Astrocyte (in vitro differentiated cells and primary cell): Measurements from ENCODE around the gene LY6G5B.

ENCODE experiments used
- CTCF ChIP-seq: IDR thresholded peaks from 2 replicates; pipeline ENCODE4 v1.5.1; 2011; ENCODE audit warnings: low read depth, mild to moderate bottlenecking, inconsistent platforms, low read length, moderate library complexity; ENCODE audit not compliant: insufficient read depth
- EZH2 ChIP-seq: IDR thresholded peaks from 2 replicates; pipeline ENCODE4 v1.6.1; 2012; ENCODE audit warnings: mild to moderate bottlenecking, low read length, inconsistent platforms; ENCODE audit not compliant: insufficient read depth

- no peak for TF ChIP-seq CTCF
- no peak for TF ChIP-seq EZH2
These were observed 10.7 kb upstream of the LY6G5B start for GRCh38 chr6:31658983-31659648.
